NOMO-1 treated with dmso at 0.1 percent for 144 hours (cell line): ENCODE data around the gene PIP5KL1.

Experiments
- DNase-seq: peaks from one replicate; lab custom pipeline; 2025; ENCODE audit not compliant: unreplicated experiment; lab: John Stamatoyannopoulos, UW

The PIP5KL1 gene

DNA sequence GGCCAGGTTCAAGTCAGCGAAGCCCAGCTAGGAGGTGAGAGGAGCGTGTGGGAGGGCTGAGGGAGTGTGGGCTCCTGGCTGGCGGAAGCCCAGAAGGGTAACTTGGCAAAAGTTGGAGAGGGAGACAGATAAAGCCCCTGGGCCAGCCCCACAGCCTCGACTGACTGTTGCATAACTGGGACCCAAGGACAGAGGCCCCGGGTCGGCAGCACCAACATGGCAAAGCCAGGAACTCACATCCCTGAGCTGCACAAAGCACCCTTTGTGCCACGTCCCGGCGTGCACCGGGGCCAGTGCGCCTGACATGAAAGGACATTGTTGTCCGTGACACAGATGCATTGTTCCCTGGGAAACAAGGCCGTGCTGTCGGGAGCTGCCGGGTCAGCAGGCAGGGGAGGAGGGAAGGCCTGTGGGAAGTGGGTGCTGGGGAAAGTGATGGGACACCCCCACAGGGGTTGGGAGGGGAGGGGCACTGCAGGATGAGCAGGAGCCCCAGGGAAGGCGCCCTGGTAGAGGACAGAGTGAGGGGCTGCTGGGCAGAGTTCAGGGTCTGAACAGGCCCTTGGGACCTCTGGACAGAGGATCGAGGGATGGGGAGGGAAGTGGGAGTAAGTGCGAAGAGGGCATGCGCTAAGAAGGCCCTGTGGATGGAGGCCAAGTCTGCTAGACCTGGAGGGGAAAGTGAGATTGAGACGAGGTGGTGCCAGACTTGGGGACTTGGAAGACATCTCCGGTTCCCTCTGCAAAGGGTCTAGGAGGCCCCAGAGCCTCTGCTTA lies 20.1 kb upstream of the PIP5KL1 start:
- DNase-seq = no peak

DNA sequence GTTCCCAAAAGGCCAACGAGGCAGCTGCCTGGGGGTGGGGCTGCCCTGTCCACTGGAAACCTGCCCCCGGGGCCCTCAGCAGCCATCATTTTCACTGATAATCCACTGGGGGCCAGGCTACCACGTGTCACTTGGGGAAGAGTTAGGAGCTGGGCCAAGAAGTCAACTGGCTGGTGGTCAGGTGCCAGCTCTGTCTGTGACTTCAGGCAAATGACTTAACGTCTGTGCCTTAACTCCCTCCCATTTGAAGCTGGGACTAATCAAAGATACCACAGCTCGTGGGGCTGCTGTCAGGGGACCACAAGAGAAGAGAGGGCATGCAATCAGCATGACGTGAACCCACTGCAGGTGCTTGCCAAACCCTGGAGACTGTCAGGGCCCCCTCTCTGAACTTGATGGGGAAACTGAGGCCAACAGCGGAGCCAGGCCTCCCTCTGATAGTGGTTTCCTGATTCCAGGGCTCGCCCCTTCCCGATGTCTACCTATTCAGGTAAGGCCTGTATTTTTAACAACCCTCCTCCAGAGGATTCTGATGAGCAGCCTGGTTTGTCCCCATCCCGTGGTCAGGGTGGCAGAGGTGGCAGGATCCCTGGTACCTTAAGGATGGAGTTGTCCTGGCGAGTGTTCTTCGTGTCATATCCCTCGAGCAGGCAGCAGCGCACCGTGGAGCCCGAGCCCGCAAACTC lies 19.4 kb upstream of the PIP5KL1 start:
- DNase-seq = no peak

DNA sequence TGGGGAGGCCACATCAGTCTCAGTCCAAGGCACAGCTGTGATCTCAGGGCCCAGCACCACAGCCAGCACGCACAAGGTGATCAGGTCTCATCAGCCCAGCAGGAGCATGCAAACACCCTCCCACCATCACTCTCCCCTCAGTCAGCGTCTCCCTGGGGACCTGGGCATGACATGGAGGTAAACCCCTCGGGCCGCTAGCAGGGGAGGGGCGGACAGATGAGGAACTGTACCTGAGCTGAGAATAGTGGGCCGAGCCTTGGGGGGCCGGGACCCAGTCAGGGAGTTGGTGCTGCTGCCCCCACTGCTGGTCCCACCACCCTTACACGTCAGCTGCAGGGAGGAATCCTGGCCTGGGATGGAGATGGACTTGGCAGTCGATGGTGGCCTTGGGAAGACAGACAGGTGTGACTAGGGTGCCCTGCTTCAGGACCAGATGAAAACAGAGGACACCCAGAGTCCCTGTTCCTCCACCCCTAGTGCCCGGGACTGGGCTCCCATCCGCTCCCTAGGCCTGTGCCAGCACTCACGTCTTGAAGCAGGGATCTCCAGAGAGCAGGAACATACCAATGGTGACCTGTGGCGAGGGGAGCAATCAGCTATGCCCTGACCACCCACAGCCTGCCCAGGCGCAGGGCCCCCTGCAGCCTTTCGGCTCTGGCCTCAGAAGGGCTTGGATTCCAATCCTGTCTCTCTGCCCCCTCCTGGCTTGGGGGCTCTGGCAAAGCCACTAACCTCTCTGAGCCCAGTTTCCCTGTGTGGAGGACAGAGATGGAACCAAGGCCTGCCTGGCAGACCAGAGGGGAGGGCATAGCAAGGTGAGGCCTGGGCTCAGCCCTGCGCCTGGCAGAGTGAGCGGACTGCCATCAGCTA lies 17.5 kb upstream of the PIP5KL1 start:
- no peak for DNase-seq

DNA sequence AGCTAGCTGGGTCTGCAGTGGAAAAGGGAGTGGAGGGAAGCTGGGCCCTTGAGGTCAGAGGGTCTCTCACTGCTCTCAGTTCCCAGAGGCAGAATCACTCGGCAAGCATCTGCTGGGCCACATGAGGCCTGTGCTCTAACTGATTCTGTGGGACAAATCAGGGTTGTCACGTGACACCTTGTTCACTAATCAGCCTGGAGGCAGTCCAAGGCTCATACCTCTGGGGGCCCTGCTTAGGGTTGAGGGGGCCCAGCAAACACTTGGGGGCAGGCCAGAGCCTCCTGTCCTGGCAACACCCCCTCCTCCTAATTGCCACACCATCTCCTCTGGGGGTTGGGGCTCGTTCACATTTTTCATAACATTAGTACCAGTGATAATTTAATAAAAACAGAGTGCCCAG lies 16.2 kb upstream of the PIP5KL1 start:
- no peak for DNase-seq

DNA sequence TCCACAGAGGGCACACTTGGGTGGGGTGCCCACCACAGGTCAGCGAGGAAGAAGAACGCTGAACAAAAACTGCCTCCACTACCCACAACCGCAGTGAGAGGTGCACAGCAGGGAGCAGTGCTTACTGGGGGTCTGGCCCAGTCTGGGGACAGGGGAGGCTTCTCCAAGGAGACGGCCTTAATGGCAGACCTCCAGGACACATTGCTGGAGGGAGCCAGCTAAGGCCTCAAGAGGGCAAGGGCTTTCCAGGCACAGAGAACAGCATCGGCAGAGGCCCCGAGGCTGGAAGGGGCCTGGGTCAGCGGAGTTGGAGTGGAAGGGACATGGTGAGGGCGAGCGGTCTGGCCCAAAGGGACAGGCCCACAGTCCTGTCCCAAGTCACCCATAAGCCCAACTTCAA lies 15.4 kb upstream of the PIP5KL1 start:
- DNase-seq = no peak

DNA sequence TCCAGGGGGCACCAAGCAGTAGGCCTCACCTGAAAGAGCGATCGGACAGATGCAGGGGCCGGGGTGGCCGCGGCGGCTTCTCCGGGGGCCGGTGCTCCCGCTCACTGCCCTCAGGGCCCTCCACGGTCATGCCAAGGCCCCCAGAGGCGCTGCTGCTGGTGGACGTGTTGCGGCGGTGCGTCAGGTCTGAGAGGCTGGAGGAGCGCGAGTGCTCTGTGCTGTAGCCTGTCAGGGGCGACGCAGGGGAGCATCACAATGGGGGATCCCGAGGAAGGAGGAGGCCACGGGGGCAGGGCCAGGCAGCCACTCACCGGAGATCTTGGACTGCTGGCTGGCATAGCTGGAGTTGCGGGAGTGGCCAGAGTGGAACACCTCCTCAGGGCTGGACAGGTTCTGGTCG lies 14.8 kb upstream of the PIP5KL1 start:
- DNase-seq = no peak

DNA sequence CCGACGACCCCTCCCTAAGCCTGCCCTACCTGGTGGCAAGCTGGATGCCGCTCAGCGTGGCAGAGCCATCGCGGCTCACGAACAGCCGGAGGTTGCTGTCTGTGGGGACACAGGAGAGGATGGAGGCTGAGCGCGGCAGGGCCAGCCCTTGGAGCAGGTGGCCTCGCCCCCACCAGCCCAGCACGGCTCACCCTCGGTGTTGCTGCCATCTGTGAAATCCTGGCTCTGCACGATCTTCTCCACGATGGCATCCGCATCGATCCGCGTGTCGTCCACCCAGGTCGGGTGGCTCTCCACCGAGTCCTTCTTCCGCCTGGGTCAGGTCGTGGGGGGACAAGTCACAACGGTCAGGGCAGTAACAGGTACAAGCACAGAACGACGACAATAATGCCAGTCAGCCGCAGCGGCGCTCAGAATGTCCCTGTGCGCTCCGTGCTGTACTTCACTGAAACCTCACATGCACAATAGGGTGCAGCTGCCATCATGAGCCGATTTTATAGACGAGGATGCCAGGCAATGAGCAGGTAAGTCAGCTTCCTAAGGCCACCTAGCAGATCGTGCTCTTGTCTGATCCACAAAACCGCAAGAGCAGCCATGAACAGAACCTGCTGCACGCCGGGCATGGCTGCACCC lies 14.1 kb upstream of the PIP5KL1 start:
- no peak for DNase-seq

DNA sequence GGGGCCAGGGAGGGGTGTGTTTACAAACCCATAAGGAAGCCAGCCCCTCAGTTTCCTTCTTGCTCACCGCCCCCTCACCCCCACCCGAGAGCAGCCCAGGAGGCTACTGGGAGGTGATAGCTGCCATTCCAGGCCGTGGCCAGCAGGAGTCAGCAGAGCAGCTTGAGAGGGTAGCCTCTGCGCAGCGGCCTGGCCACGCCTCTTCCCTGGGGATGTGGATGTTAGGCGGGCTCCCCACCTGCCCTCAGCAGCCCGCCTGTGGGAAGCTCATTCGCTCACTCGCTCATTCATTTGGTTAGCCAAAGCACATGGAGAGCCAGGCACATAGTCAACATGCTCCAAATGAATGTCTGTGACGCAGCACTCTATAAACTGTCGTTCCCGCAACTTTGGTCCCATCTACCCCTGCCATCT lies 13.2 kb upstream of the PIP5KL1 start:
- peak; percentile 5 for DNase-seq

DNA sequence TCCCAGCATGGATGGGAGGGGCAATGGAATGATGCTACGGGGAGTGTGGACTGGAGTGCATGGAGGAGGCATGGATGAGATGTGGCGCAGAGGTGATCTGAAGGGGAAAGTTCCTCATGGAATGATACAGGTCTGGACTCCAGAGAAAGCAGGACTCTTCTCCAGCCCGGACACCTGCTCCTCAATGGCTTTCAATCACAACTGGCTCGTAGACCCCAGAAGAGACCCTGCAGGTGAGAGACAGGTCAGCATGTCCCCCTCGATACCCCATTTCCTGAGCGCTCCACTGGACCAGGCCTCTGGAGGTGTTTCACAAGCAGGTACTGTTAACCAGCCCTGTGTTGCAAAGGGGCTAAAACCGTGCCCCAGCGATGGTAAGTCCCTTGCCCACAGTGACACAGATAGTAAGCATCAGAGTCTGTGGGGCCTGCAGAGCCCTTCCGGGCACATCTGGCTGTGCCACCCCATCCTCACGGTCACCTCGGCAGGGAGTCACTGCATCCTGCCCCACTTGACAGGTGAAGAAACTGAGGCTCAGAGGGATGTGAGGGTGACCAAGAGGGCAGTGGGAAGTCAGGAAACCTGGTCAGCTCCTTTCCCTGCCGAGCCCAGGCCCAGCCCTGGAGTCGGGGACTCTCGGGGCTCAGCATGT lies 12.6 kb upstream of the PIP5KL1 start:
- no peak for DNase-seq

DNA sequence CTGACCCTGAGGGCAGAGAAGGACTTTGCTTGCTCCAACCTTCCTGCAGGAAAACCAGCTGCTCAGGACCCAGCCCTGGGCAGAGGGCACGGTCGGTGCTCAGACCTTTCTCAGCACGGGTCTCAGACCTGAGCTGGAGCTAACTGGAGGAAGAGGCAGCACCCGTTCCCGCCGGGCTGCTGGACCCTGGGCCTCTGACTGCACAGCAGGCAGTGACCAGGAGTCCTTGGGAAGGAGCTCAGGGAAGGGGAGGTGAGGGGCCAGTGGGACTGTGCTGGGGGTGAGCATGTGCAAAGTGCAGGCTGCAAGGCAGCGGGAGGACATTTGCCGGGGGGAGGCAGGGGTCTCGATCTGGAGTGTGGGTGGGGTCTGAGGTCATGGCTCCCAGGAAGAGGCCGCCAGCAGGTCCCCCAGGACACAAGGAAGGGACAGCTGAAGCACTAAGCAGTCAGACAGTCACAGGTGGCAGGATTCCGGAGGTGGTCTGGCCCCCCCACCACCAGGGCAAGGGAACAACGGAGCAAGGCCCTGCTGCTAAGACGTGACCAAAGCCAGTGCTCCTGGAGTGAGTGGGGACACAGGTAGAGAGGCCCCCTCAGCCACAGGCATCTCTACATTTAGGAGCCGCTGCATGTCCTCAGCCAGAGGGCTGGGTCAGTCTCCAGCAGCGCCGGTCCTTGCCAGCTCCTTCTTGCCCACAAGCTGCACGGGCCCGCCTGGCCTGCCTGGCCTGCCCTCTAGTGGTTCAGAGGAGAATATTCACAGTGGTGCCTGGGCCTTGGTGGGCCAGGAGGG lies 11.8 kb upstream of the PIP5KL1 start:
- DNase-seq = peak; percentile 21

DNA sequence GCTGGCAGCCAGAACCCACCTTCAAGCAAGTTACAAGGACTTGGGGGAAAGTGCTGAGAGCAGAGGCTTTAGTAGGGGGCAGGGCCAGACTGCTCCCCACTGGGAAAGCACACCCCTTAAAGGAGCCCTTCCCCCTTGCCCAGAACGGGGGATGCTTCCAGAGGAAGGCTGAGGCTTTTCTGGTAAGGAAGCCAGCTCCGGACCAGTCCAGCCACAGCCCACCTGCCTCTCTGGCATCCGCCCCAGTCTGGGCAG lies 11.3 kb upstream of the PIP5KL1 start:
- no peak for DNase-seq

DNA sequence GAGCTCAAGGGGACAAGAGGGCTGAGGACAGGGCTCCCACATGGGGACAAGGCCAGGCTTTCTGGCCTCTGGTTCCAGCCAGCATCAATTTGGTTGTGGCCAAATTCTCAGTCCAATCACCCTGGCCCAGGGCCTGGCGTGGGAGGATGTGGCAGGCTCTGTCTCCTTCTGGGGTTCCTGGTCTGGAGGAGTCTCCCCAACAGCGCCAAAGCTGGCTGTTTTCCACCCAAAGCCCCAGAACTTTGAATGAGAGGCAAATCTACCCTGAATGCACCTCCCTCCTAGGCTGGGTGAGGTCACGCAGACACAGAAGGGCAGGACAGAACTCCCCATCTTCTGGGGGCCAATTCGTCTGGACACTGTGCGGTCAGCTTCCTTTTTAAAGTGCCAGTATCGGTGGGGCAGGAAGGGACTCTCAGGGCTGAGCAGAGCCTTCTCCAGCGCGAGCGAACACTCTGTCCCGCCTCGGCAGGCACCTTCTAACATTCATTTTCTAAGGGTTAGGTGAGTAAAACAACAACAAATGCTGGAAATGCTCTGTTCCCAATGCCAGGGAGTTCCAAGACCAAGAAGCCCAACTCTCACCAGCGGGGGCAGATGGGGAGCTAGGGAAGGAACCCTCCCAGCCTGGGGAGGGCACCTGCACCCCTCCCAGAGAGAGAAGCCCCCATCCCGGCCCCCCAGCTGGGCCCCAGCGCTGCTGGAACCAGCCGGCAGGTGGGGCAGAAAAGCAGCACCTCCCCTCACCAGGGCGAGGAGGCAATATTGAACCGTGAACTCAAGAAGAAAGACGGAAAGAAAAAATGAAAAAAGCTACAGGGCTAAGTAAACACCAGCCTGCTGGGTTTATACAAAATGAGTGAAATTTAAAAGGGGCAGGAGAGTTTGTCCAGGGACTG lies 10.7 kb upstream of the PIP5KL1 start:
- DNase-seq = no peak

DNA sequence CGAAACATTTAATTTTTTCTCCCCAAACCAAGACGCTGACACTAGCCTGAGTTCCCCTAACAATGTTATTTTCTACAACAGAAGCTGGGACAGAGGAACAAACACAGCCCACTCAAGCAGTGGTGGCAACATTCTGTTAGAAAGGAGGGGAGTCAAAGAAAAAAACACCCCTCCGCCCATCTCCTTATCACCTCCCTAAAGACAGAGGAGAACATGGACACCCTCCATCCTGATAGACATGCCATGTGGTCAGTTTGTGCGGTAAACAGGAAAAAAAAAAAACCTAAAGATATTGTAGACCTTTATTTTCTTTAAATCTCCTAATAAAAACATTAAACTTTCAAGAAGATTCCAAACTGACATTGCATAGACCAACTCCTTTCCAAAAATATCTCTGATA lies 10.0 kb upstream of the PIP5KL1 start:
- no peak for DNase-seq

DNA sequence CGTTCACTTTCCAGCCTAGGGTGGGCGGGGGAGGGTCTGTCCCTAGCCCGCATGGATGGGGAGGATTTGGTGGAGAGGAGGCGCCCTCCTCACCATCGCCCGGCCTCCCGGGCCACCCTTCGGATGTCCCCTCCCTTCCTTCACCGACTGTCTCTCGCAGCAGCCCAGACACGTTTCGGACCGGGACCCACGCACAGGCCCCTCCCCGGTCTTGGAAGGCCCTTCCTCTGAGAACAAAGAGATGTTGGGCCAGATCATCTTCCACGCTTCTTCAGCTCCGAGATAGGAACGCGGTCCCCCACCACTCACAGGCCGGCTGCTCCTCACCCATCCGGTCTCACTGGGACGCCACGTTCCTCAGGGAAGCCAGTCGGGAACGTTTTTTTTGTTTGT lies 7.7 kb upstream of the PIP5KL1 start:
- no peak for DNase-seq

DNA sequence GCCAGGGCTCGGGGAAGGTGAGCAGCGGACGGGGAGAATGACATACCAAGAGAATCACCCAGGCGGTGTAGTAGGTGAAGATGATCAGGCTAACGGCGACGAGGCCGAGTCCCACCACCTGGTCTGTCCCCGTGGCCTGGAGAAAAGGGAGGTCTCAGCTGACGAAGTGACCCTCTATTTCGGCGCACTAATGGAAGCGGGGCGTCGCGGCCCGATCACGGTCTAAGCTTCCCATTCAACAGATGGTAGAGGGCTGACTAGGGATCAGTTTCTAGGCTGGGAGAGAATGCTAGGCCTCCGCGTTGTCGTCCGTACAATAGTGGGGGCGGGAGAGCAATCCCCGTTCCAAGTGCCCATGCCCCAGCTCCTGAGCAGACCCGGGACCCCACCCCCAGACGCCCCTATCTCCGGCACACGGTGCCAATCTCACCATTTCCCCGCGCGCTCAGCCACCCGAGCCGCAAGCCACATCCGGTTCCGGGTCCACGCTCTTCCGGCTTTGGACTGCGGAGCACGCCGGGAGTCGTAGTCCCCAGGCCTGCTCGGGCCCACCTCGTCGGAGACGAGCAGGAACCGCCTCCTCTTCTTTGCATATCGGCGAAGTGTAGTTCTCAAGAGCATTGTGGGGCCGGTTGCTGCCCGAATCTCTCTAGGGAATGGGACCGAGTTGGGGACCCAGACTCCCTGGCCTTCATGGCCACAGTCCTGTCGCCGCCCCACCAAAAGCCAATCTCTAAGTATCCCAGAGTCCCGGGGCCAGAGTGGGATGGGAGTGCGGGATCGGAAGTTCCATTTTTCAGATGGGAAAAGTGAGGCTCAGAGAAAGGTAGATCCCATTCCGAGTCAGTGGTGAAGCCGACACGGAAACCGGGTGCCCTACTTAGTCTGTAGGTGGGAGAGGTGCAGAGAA lies 7.1 kb upstream of the PIP5KL1 start, which contains the start of gene DPM2:
Gene DPM2 (minus strand): TSS at position 467 of the 910 bp plus-strand sequence. CDS start 34 bp downstream, at position 433.
- DNase-seq = peak; percentile 82

DNA sequence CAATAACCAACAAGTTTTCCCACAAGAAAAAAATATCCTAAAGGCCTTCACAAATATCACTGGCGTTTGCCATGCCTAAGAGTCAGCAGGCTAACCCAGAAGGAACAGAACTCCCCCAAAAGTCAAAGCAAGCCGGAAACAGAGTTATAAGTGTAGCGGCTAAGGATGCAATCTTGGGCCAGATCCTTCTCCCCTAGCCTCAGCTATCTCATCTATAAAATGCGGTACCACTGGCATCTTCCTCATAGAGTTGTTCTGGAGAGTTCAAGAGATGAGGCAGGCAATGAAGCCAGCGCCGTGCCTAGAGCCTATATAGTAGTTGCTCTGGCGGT lies 6.4 kb upstream of the PIP5KL1 start:
- no peak for DNase-seq

DNA sequence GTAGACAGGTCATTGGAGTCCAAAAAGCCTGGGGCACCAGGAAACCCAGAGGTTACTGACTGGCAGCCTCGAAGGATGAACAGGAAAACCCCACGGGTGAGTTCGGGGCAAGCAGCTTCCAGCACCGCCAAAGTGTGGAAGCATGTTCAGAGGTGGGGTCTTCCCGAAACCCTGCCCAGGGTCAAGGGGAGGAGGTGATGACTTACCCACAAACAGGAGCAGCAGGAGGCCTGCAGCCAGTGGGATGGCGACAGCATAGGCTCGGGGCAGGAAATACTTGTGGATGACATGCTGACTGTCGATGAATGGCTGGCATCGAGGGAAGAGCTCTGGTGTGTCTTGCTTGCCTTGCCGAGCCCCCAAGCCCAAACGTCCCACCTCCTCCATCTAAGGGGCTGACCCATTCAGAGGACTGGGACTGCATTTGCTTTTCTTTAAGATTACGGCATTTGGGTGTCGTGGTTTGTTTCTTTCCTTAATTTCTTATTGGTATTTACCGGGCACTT lies 5.8 kb upstream of the PIP5KL1 start:
- no peak for DNase-seq

DNA sequence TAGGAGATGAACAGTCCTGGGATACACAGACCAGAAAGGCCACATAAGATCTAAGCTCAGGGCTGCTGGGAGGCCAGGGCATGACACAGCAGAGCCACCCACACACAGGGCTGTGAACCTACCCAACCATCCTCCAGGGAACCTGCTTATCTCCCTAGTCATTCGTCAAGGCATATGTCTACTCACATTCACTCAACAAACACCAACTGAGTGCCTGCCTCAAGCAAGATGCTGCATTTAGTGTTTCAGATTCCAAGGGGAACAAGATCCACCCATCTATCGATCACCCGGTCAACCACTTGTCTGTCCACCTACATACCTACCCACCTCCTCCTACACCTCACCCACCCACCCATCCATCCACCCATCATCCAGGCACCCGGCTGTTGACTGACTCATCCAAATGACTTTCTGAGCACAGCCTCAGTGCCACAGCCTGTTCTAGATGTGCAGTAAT lies 5.2 kb upstream of the PIP5KL1 start:
- DNase-seq = no peak
